OCI-LY3 (cell line): ENCODE data around the gene PKP1.

Source experiments
- EZH2phosphoT487 ChIP-seq: fragments of 200-600 bp; shearing (Covaris generic); IDR thresholded peaks from 2 replicates; pipeline ENCODE4 v1.6.1; 2018; ENCODE audit warnings: antibody characterized with exemption, mixed run types, low read depth
- TF ChIP-seq, protein P1 (sequence below): fragments of 200-600, 300-600 bp; sonication (generic); IDR thresholded peaks from 2 replicates; pipeline ENCODE4 v1.5.1; 2014; ENCODE audit warnings: antibody characterized with exemption, low read length, low read depth

DNA sequence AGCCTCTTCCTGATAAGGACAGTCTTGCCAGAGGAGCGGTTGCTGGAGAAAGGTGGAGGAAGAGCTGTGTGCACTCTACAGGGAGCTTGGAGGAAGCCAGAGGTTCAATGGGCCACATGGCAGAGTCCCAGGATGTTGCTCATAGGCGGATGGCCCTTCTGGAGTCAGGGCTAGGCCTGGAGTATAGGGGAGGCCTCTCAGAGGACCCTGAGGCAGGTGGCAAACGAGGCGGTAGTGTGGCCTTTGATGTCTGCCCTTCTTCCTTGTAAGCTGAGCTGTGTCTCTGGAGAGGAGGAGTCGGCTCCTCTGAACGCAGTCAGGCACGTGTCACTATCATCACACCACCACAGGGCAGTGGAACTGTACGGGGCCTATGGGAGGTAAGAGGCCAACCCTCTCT is 8.6 kb downstream of the PKP1 start:
- TF ChIP-seq, protein P1, sequence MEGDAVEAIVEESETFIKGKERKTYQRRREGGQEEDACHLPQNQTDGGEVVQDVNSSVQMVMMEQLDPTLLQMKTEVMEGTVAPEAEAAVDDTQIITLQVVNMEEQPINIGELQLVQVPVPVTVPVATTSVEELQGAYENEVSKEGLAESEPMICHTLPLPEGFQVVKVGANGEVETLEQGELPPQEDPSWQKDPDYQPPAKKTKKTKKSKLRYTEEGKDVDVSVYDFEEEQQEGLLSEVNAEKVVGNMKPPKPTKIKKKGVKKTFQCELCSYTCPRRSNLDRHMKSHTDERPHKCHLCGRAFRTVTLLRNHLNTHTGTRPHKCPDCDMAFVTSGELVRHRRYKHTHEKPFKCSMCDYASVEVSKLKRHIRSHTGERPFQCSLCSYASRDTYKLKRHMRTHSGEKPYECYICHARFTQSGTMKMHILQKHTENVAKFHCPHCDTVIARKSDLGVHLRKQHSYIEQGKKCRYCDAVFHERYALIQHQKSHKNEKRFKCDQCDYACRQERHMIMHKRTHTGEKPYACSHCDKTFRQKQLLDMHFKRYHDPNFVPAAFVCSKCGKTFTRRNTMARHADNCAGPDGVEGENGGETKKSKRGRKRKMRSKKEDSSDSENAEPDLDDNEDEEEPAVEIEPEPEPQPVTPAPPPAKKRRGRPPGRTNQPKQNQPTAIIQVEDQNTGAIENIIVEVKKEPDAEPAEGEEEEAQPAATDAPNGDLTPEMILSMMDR = no peak
- TF ChIP-seq EZH2phosphoT487 = no peak
